ENCODE data around the gene AKAP6.

AKAP6 gene

DNA sequence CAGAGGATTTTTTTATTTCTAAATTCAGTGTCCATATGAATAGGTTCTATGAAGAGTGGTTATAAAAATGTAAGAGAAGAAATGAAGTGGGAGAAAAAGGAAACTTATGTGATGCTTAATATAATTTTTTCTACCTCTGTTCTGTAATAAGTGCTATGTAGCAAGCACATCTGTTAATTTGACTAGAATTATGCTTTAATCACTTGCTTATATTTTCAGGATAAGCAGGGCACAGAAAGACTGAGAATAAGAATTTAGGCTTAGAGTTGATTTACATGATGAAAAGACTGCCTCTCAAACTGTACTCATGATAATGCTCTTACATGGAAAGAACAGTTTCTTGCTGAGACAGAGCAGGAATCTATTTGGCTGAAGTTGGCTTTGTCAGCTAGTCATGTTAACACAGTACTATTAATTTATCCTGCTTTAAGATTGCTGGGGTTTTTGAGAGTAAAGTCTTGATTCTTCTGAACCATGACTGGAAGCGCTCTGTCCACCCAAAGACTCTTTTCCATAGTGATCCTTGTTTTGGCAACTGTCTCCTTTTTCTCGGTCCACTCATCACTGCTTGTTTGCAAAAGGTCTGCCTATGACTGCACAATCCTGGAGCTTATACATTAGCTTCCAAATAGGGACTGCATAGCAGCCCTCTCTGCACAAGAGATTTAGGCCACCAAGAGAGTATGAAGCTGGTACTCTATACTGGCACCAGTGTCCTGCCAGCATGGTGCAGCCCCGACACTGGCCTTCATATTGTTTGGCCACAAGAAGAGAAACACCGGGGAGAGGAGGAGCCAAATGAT is 98.8 kb downstream of the AKAP6 start:
- H3K4me3 ChIP-seq (IDR thresholded peaks at IDR 0.05; ENCODE audit: insufficient read depth, low read depth, low read length): no peak overlapping the region
- H2AFZ ChIP-seq (ENCODE audit: low read depth): no peak overlapping the region
- peaks cover 2% of the 10 kb centered on the region for H3K4me1 ChIP-seq (ENCODE audit: low read depth, poor library complexity, severe bottlenecking)
- H3K4me2 ChIP-seq: no peak overlapping the region
- H3K27me3 ChIP-seq (ENCODE audit: insufficient read depth, low read depth): no peaks in the 10 kb centered on the region
- no peaks in the 10 kb centered on the region for H3K79me2 ChIP-seq (ENCODE audit: insufficient read depth, low read depth)
- no peak overlapping the region for H3K9ac ChIP-seq
- H3K27ac ChIP-seq: no peak overlapping the region
- TF ChIP-seq CTCF (conservative IDR thresholded peaks at IDR 0.05; ENCODE audit: low read depth, low read length): no peak
- no peaks in the 10 kb centered on the region for H3K36me3 ChIP-seq (ENCODE audit: insufficient read depth)
- H4K20me1 ChIP-seq (ENCODE audit: insufficient read depth): no peaks in the 10 kb centered on the region

DNA sequence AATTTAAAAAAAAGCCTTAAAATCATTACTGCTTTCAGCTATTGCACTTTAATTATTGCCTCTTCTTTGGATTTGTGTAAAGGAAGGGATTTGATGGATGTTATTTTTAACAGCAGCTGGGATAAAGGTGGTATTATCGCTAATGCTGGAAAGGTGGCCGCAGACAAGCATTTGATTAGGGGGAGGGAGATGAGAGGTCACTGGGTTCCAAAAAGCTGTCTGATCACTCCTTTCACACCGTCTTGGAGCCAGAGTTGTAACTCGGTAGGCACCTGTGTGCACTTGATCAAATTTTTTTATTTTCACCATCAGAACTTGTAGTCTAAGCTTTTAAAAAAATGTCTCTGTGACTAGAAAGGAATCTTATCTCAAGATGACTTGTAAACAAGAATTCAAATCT is 99.8 kb downstream of the AKAP6 start:
- no peaks in the 10 kb centered on the region for H3K36me3 ChIP-seq (ENCODE audit: insufficient read depth)
- H3K4me1 ChIP-seq (ENCODE audit: low read depth, poor library complexity, severe bottlenecking): peaks cover 6% of the 10 kb centered on the region
- no peak overlapping the region for H3K4me3 ChIP-seq (IDR thresholded peaks at IDR 0.05; ENCODE audit: insufficient read depth, low read depth, low read length)
- no peak overlapping the region for H2AFZ ChIP-seq (ENCODE audit: low read depth)
- H3K79me2 ChIP-seq (ENCODE audit: insufficient read depth, low read depth): no peaks in the 10 kb centered on the region
- TF ChIP-seq CTCF (conservative IDR thresholded peaks at IDR 0.05; ENCODE audit: low read depth, low read length): no peak
- H4K20me1 ChIP-seq (ENCODE audit: insufficient read depth): no peaks in the 10 kb centered on the region
- no peak overlapping the region for H3K27ac ChIP-seq
- no peaks in the 10 kb centered on the region for H3K27me3 ChIP-seq (ENCODE audit: insufficient read depth, low read depth)
- H3K4me2 ChIP-seq: no peak overlapping the region
- no peak overlapping the region for H3K9ac ChIP-seq

GRCh38 chr14:32430326-32430725 is 101.2 kb downstream of the AKAP6 start:
- Histone ChIP-seq H3K4me2 (no peak overlapping the region), H2AFZ (ENCODE audit: low read depth) (no peak overlapping the region), H3K4me3 (IDR thresholded peaks at IDR 0.05; ENCODE audit: insufficient read depth, low read depth, low read length) (no peak overlapping the region), H4K20me1 (ENCODE audit: insufficient read depth) (no peaks in the 10 kb centered on the region), H3K9ac (no peak overlapping the region), H3K27me3 (ENCODE audit: insufficient read depth, low read depth) (no peaks in the 10 kb centered on the region), H3K27ac (no peak overlapping the region), H3K36me3 (ENCODE audit: insufficient read depth) (no peaks in the 10 kb centered on the region), H3K4me1 (ENCODE audit: low read depth, poor library complexity, severe bottlenecking) (peaks cover 6% of the 10 kb centered on the region), H3K79me2 (ENCODE audit: insufficient read depth, low read depth) (no peaks in the 10 kb centered on the region)
- no peak for TF ChIP-seq CTCF (conservative IDR thresholded peaks at IDR 0.05; ENCODE audit: low read depth, low read length)

GRCh38 chr14:32432813-32433538 is 103.9 kb downstream of the AKAP6 start:
- no peak overlapping the region for H3K27ac ChIP-seq
- H4K20me1 ChIP-seq (ENCODE audit: insufficient read depth): no peaks in the 10 kb centered on the region
- no peak overlapping the region; the same call in 1 of the 2 replicates for H3K4me2 ChIP-seq
- peaks cover 6% of the 10 kb centered on the region for H3K4me1 ChIP-seq (ENCODE audit: low read depth, poor library complexity, severe bottlenecking)
- no peak for TF ChIP-seq CTCF (conservative IDR thresholded peaks at IDR 0.05; ENCODE audit: low read depth, low read length)
- no peaks in the 10 kb centered on the region for H3K27me3 ChIP-seq (ENCODE audit: insufficient read depth, low read depth)
- H3K4me3 ChIP-seq (IDR thresholded peaks at IDR 0.05; ENCODE audit: insufficient read depth, low read depth, low read length): no peak overlapping the region
- H3K9ac ChIP-seq: no peak overlapping the region
- H2AFZ ChIP-seq (ENCODE audit: low read depth): no peak overlapping the region
- no peaks in the 10 kb centered on the region for H3K36me3 ChIP-seq (ENCODE audit: insufficient read depth)
- H3K79me2 ChIP-seq (ENCODE audit: insufficient read depth, low read depth): no peaks in the 10 kb centered on the region

Measured in KMS-11 (cell line).